NB4 (cell line): ENCODE data around the gene OR10G3.

Source experiments
- CTCF ChIP-seq: IDR thresholded peaks from one replicate; pipeline ENCODE4 v1.5.1; 2012; ENCODE audit warnings: low read depth, low read length
- MYC ChIP-seq: IDR thresholded peaks from 2 replicates; pipeline ENCODE4 v1.6.1; 2011; ENCODE audit warnings: low read depth, low read length
- POLR2A ChIP-seq: IDR thresholded peaks from 2 replicates; pipeline ENCODE4 v1.6.1; 2011; ENCODE audit warnings: mild to moderate bottlenecking; ENCODE audit not compliant: insufficient read length; ENCODE audit errors: extremely low read depth
- TF ChIP-seq, protein P1 (sequence below): IDR thresholded peaks from 2 replicates; pipeline ENCODE4 v1.6.1; 2011; ENCODE audit warnings: low read depth, low read length

GRCh38 chr14:21543521-21543960 is 36.3 kb downstream of the OR10G3 start:
- TF ChIP-seq CTCF (no peak), POLR2A (no peak), MYC (no peak)
- TF ChIP-seq, protein P1, sequence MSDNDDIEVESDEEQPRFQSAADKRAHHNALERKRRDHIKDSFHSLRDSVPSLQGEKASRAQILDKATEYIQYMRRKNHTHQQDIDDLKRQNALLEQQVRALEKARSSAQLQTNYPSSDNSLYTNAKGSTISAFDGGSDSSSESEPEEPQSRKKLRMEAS, result no peak
